ENCODE data around the gene MEF2A.
A peak's percentile ranks its signal among the peaks of the same experiment; 100 is the strongest.
"Not testable (repeated sequence)": the region's sequence is repeated elsewhere in the genome, so short reads cannot be mapped to it uniquely, and the experiment has no call there.

The MEF2A gene

GRCh38 chr15:99565299-99566156 is at the start of gene MEF2A:
TSS of gene MEF2A (plus strand) at chr15:99565984. CDS start at chr15:99633120, 67,136 bp downstream.
- DNase-seq (ENCODE audit: low read depth in 2 of 2): peak; percentile 80 to 87

- DNase-seq (ENCODE audit: low read depth in 2 of 2): no peak
Observed at GRCh38 chr15:99518191-99518590, 47.6 kb upstream of the MEF2A start.

GRCh38 chr15:99519366-99519765 is 46.4 kb upstream of the MEF2A start:
- DNase-seq (ENCODE audit: low read depth in 2 of 2): not testable (repeated sequence)

GRCh38 chr15:99522288-99522687 is 43.5 kb upstream of the MEF2A start:
- no peak for DNase-seq (ENCODE audit: low read depth in 2 of 2)

- no peak for DNase-seq (ENCODE audit: low read depth in 2 of 2)
Observed at GRCh38 chr15:99526176-99526575, 39.6 kb upstream of the MEF2A start.

- no peak for DNase-seq (ENCODE audit: low read depth in 2 of 2)
Observed at GRCh38 chr15:99526671-99527070, 39.1 kb upstream of the MEF2A start.

GRCh38 chr15:99536422-99537040 is 29.3 kb upstream of the MEF2A start:
- no peak for DNase-seq (ENCODE audit: low read depth in 2 of 2)

GRCh38 chr15:99537344-99537743 is 28.4 kb upstream of the MEF2A start:
- DNase-seq (ENCODE audit: low read depth in 2 of 2): no peak

- no peak for DNase-seq (ENCODE audit: low read depth in 2 of 2)
Observed at GRCh38 chr15:99538261-99538660, 27.5 kb upstream of the MEF2A start.

- DNase-seq (ENCODE audit: low read depth in 2 of 2): no peak
Observed at GRCh38 chr15:99542828-99543227, 23.0 kb upstream of the MEF2A start.

GRCh38 chr15:99545605-99546004 is 20.2 kb upstream of the MEF2A start:
- no peak for DNase-seq (ENCODE audit: low read depth in 2 of 2)

- no peak for DNase-seq (ENCODE audit: low read depth in 2 of 2)
Observed at GRCh38 chr15:99546441-99547100, 19.2 kb upstream of the MEF2A start.

GRCh38 chr15:99547517-99547916 is 18.3 kb upstream of the MEF2A start:
- DNase-seq (ENCODE audit: low read depth in 2 of 2): no peak

- no peak for DNase-seq (ENCODE audit: low read depth in 2 of 2)
Observed at GRCh38 chr15:99550077-99550476, 15.7 kb upstream of the MEF2A start.

GRCh38 chr15:99552111-99552510 is 13.7 kb upstream of the MEF2A start:
- DNase-seq (ENCODE audit: low read depth in 2 of 2): no peak

GRCh38 chr15:99554880-99555488 is 10.8 kb upstream of the MEF2A start:
- no peak for DNase-seq (ENCODE audit: low read depth in 2 of 2)

GRCh38 chr15:99556011-99556410 is 9.8 kb upstream of the MEF2A start:
- no peak for DNase-seq (ENCODE audit: low read depth in 2 of 2)

- no peak for DNase-seq (ENCODE audit: low read depth in 2 of 2)
Observed at GRCh38 chr15:99556578-99556977, 9.2 kb upstream of the MEF2A start.

GRCh38 chr15:99558084-99558483 is 7.7 kb upstream of the MEF2A start:
- no peak for DNase-seq (ENCODE audit: low read depth in 2 of 2)

- no peak for DNase-seq (ENCODE audit: low read depth in 2 of 2)
Observed at GRCh38 chr15:99558571-99558970, 7.2 kb upstream of the MEF2A start.

GRCh38 chr15:99561476-99562230 is 4.1 kb upstream of the MEF2A start:
- DNase-seq (ENCODE audit: low read depth in 2 of 2): no peak

- DNase-seq (ENCODE audit: low read depth in 2 of 2): no peak
Observed at GRCh38 chr15:99562238-99562637, 3.5 kb upstream of the MEF2A start.
